Activated naive CD4-positive, alpha-beta T cell treated with anti-CD3 and anti-CD28 coated beads, Interleukin-2, amount 50 U/mL, for 72 hours (primary cell): ENCODE data around the gene DNAAF5. TPM values are rescaled to one million over a fixed set of nuclear protein-coding genes. Genes with fewer than 3 reads are reported as not detected.
A peak's percentile ranks its signal among the peaks of the same experiment; 100 is the strongest.

Experiments used
- ATAC-seq, 2 donors: fragments of 150-1000 bp; cut with Tn5 transposase; 2 replicates each; pipeline ENCODE4 v1.10.0; 2021; ENCODE audit warnings: mild to moderate bottlenecking in 2 of 2, moderate library complexity in 2 of 2
- DNase-seq, 2 donors: peaks; one replicate each; pipeline ENCODE4 v3.0.0; 2021 to 2022; ENCODE audit warnings: low spot score in 2 of 2
- H3K27ac Mint-ChIP-seq, 2 donors: one replicate each; pipeline ENCODE4 v1.8.0; 2022; ENCODE audit warnings: mild to moderate bottlenecking in 2 of 2, mixed read lengths in 2 of 2
- H3K36me3 Mint-ChIP-seq, 2 donors: one replicate each; pipeline ENCODE4 v1.8.0; 2022; ENCODE audit warnings: mixed read lengths in 2 of 2
- H3K9me3 Mint-ChIP-seq, 2 donors: one replicate each; pipeline ENCODE4 v1.8.0; 2022; ENCODE audit warnings: mixed read lengths in 2 of 2
- total RNA-seq, 2 donors: library from RNA; stranded (reverse); gene quantifications; one replicate each; pipeline ENCODE4 v1.2.3, GENCODE V29; 2022

DNAAF5 gene
- total RNA-seq, 2 donors from 2014 or later: 10.7 to 40.4 TPM

- DNase-seq (peak in 1 of 2 donors; percentile 16), ATAC-seq (no peak)
- H3K27ac Mint-ChIP-seq: peak overlapping the region in 1 of 2 donors; percentile 77
- H3K36me3 Mint-ChIP-seq: peaks cover 14 to 19% of the 10 kb centered on the region in 2 donors
- H3K9me3 Mint-ChIP-seq: peaks cover 9% of the 10 kb centered on the region in 2 donors
These were observed 27.7 kb upstream of the DNAAF5 start for GRCh38 chr7:698515-699475.

- peaks cover 9 to 10% of the 10 kb centered on the region in 2 donors for H3K9me3 Mint-ChIP-seq
- ATAC-seq: no peak
These were observed 26.9 kb upstream of the DNAAF5 start for GRCh38 chr7:699476-700170.

GRCh38 chr7:701086-701671 lies 25.3 kb upstream of the DNAAF5 start:
- Mint-ChIP-seq H3K27ac (peak overlapping the region in 1 of 2 donors; percentile 28), H3K36me3 (peaks cover 15 to 25% of the 10 kb centered on the region in 2 donors), H3K9me3 (peaks cover 9 to 10% of the 10 kb centered on the region in 2 donors)
- ATAC-seq: no peak
- no peak for DNase-seq

More at GRCh38 chr7:699476-700170, 26.9 kb upstream of the DNAAF5 start:
- no peak overlapping the region for H3K27ac Mint-ChIP-seq
- DNase-seq: no peak
- H3K36me3 Mint-ChIP-seq: peaks cover 15 to 25% of the 10 kb centered on the region in 2 donors

- ATAC-seq: no peak
- Mint-ChIP-seq H3K27ac (no peak overlapping the region), H3K36me3 (peaks cover 24 to 37% of the 10 kb centered on the region in 2 donors), H3K9me3 (peaks cover 9 to 10% of the 10 kb centered on the region in 2 donors)
- no peak for DNase-seq
These were observed 23.4 kb upstream of the DNAAF5 start for GRCh38 chr7:703049-703448.

- Mint-ChIP-seq H3K27ac (no peak overlapping the region), H3K36me3 (peaks cover 21 to 39% of the 10 kb centered on the region in 2 donors), H3K9me3 (peaks cover 9 to 10% of the 10 kb centered on the region in 2 donors)
- peak in 1 of 2 donors; percentile 20 for DNase-seq
- no peak for ATAC-seq
These were observed 19.8 kb upstream of the DNAAF5 start for GRCh38 chr7:706721-707120.

GRCh38 chr7:707296-708000 lies 19.1 kb upstream of the DNAAF5 start:
- no peak overlapping the region for H3K27ac Mint-ChIP-seq
- peaks cover 9 to 10% of the 10 kb centered on the region in 2 donors for H3K9me3 Mint-ChIP-seq
- ATAC-seq (no peak), DNase-seq (peak in 1 of 2 donors; percentile 21)
- peaks cover 21 to 39% of the 10 kb centered on the region in 2 donors for H3K36me3 Mint-ChIP-seq

- Mint-ChIP-seq H3K27ac (no peak overlapping the region), H3K36me3 (peaks cover 10 to 21% of the 10 kb centered on the region in 2 donors), H3K9me3 (no peaks in the 10 kb centered on the region)
- ATAC-seq: no peak
- DNase-seq: no peak
These were observed 16.3 kb upstream of the DNAAF5 start for GRCh38 chr7:710161-710560.

GRCh38 chr7:711093-711921 lies 15.2 kb upstream of the DNAAF5 start:
- no peak for ATAC-seq
- peaks cover 10 to 21% of the 10 kb centered on the region in 2 donors for H3K36me3 Mint-ChIP-seq
- no peak overlapping the region for H3K27ac Mint-ChIP-seq
- H3K9me3 Mint-ChIP-seq: no peaks in the 10 kb centered on the region
- DNase-seq: peak in 1 of 2 donors; percentile 39

- H3K27ac Mint-ChIP-seq: no peak overlapping the region
- peaks cover 10 to 19% of the 10 kb centered on the region in 2 donors for H3K36me3 Mint-ChIP-seq
- DNase-seq (peak in 1 of 2 donors; percentile 2), ATAC-seq (no peak)
- no peaks in the 10 kb centered on the region for H3K9me3 Mint-ChIP-seq
These were observed 14.5 kb upstream of the DNAAF5 start for GRCh38 chr7:711922-712380.

- peak; percentile 66 to 70 for ATAC-seq
- H3K36me3 Mint-ChIP-seq: peaks cover 5 to 13% of the 10 kb centered on the region in 2 donors
- peak in 1 of 2 donors; percentile 28 for DNase-seq
- H3K27ac Mint-ChIP-seq: no peak overlapping the region
- H3K9me3 Mint-ChIP-seq: no peaks in the 10 kb centered on the region
These were observed 13.9 kb upstream of the DNAAF5 start for GRCh38 chr7:712381-713138.

- H3K27ac Mint-ChIP-seq: no peak overlapping the region
- H3K36me3 Mint-ChIP-seq: peaks cover under 1 to 8% of the 10 kb centered on the region in 2 donors
- DNase-seq: peak in 1 of 2 donors; percentile 43
- ATAC-seq: no peak
- no peaks in the 10 kb centered on the region for H3K9me3 Mint-ChIP-seq
These were observed 13.4 kb upstream of the DNAAF5 start for GRCh38 chr7:713139-713457.

- peaks cover 0 to 6% of the 10 kb centered on the region in 2 donors for H3K36me3 Mint-ChIP-seq
- H3K9me3 Mint-ChIP-seq: peaks cover 0 to 3% of the 10 kb centered on the region in 2 donors
- DNase-seq: peak in 1 of 2 donors; percentile 46
- peak in 1 of 2 donors; percentile 23 for ATAC-seq
- peak overlapping the region in 1 of 2 donors; percentile 46 for H3K27ac Mint-ChIP-seq
These were observed 12.8 kb upstream of the DNAAF5 start for GRCh38 chr7:713488-714230.

- peak in 1 of 2 donors; percentile 12 for ATAC-seq
- peak in 1 of 2 donors; percentile 48 for DNase-seq
- H3K9me3 Mint-ChIP-seq: peaks cover 0 to 5% of the 10 kb centered on the region in 2 donors
- H3K27ac Mint-ChIP-seq: peak overlapping the region in 1 of 2 donors; percentile 46
- peaks cover 0 to 6% of the 10 kb centered on the region in 2 donors for H3K36me3 Mint-ChIP-seq
These were observed 12.2 kb upstream of the DNAAF5 start for GRCh38 chr7:714251-714671.

GRCh38 chr7:716222-716621 lies 10.3 kb upstream of the DNAAF5 start:
- DNase-seq (peak in 1 of 2 donors; percentile 26), ATAC-seq (no peak)
- H3K36me3 Mint-ChIP-seq: peaks cover 6% of the 10 kb centered on the region in 2 donors
- peak overlapping the region in 1 of 2 donors; percentile 18 for H3K27ac Mint-ChIP-seq
- H3K9me3 Mint-ChIP-seq: peaks cover 0 to 15% of the 10 kb centered on the region in 2 donors
